Heart left ventricle (tissue), 13 donors: ENCODE results near the gene ABR.

Experiments
- CTCF ChIP-seq, 12 donors: fragments of 200-600 bp; sonication (generic) in 4 of 12; IDR thresholded peaks; one replicate each; pipeline versions ENCODE4 v1.5.0 to v1.8.0; 2018 to 2022; ENCODE audit warnings: antibody characterized with exemption in 12 of 12, mild to moderate bottlenecking in 5 of 12
- POLR2A ChIP-seq, 2 donors: fragments of 450-650 bp; IDR thresholded peaks; one replicate each; pipeline ENCODE4 v1.6.1; 2017; ENCODE audit warnings: antibody characterized with exemption in 2 of 2, mild to moderate bottlenecking in 2 of 2, moderate library complexity in 2 of 2
- donor health status: ischemic (EF 13 %, LVEDD 7.1; RV severe dilation, severe dysfunction).
- donor health status: DM: no; HTN: yes; CAD: no.
- donor health status: DM: no; HTN: no; CAD: no.
- donor health status: ischemic (EF 25% LVEDD 6.9; RV normal size, moderate dysfunction).
- donor health status: ischemic (EF 25% LVEDD 5.7; RV mildly dilated, moderate dysfunction).
- donor health status: ischemic (EF 35%, LVEDD 5.7; RV mildly dilated, moderate dysfunction).
- donor health status: nonischemic (EF 11% LVEDD 7.7; RV severe dilation, severe dysfunction).
- donor health status: DM: yes; HTN: yes; CAD: no.
- donor health status: PGD.
- donor health status: ischemic (EF 29% LVEDD 5.4; RV normal size, mild dysfunction).
- donor health status: nonischemic (EF 23%, LVEDD 6.1; RV moderate dilation, normal function).

GRCh38 chr17:1058423-1059130 lies 121.2 kb downstream of the ABR start:
- TF ChIP-seq CTCF (IDR thresholded peaks at IDR 0.05) = peak; percentile 44 to 72 (median 54)
- TF ChIP-seq POLR2A (IDR thresholded peaks at IDR 0.05) = no peak
